Smooth muscle cell (in vitro differentiated cells): ENCODE results near the gene SORBS1. TPM values are rescaled to one million over a fixed set of nuclear protein-coding genes. Genes with fewer than 3 reads are reported as not detected.

Source experiments
- DNase-seq: peaks from one replicate; lab custom pipeline; 2025; ENCODE audit not compliant: unreplicated experiment; lab: John Stamatoyannopoulos, UW
- H2AFZ ChIP-seq: fragments of 200-600 bp; sonication (generic); 2 replicates; pipeline ENCODE4 v1.6.0; 2016; ENCODE audit warnings: antibody characterized with exemption, low read depth, mild to moderate bottlenecking
- H3F3A ChIP-seq: fragments of 200-600 bp; sonication (generic); 2 replicates; pipeline ENCODE4 v1.6.0; 2017; ENCODE audit warnings: antibody characterized with exemption, low read depth
- H3K27ac ChIP-seq: fragments of 200-600 bp; sonication (generic); 2 replicates; pipeline ENCODE4 v1.5.1; 2016; ENCODE audit warnings: low read depth, mild to moderate bottlenecking
- H3K27me3 ChIP-seq: fragments of 200-600 bp; sonication (generic); 2 replicates; pipeline ENCODE4 v1.6.1; 2016; ENCODE audit warnings: low read depth, mild to moderate bottlenecking
- H3K36me3 ChIP-seq: fragments of 200-600 bp; sonication (generic); 2 replicates; pipeline ENCODE4 v1.5.1; 2016; ENCODE audit warnings: low read depth
- H3K4me1 ChIP-seq: fragments of 200-600 bp; sonication (generic); 2 replicates; pipeline ENCODE4 v1.5.1; 2016; ENCODE audit warnings: low read depth
- H3K4me2 ChIP-seq: fragments of 200-600 bp; sonication (generic); 2 replicates; pipeline ENCODE4 v1.6.0; 2016; ENCODE audit warnings: mild to moderate bottlenecking
- H3K4me3 ChIP-seq: fragments of 200-600 bp; sonication (generic); 2 replicates; pipeline ENCODE4 v1.5.1; 2016; ENCODE audit warnings: mild to moderate bottlenecking
- H3K79me2 ChIP-seq: fragments of 200-600 bp; sonication (generic); 2 replicates; pipeline ENCODE4 v1.6.0; 2016; ENCODE audit warnings: low read depth, mild to moderate bottlenecking
- H3K9ac ChIP-seq: fragments of 200-600 bp; sonication (generic); 2 replicates; pipeline ENCODE4 v1.6.0; 2016; ENCODE audit warnings: low read depth
- H3K9me3 ChIP-seq: fragments of 200-600 bp; sonication (generic); replicated peaks from 2 replicates; pipeline ENCODE4 v1.5.1; 2016; ENCODE audit warnings: low read depth
- H4K20me1 ChIP-seq: fragments of 200-600 bp; sonication (generic); 2 replicates; pipeline ENCODE4 v1.6.0; 2016; ENCODE audit warnings: low read depth
- CTCF ChIP-seq: fragments of 200-600 bp; sonication (generic); IDR thresholded peaks from 2 replicates; pipeline ENCODE4 v1.5.1; 2017; ENCODE audit warnings: borderline replicate concordance, mild to moderate bottlenecking, antibody characterized with exemption; ENCODE audit not compliant: insufficient read depth, poor library complexity, severe bottlenecking
- WGBS: methylation state at CpG from one replicate; pipeline ENCODE4 v1.1.7; 2016; ENCODE audit warnings: low lambda C conversion rate; 5-methylcytosine and 5-hydroxymethylcytosine counted together
- polyA plus RNA-seq: library from polyadenylated mRNA; unstranded; fragments of >200 nt; fragmentation: Nextera tagmentation; extraction: Ambion mirVana; gene quantifications from 2 replicates; pipeline ENCODE4 v1.2.1, GENCODE V29; 2016
- total RNA-seq: library from RNA; depleted of rRNA; stranded (reverse); fragments of >200 nt; gene quantifications from 2 replicates; pipeline ENCODE4 v1.2.3, GENCODE V29; 2014

The SORBS1 gene
- total and polyA plus RNA-seq, 2 experiments from 2014 or later: 14.6 to 21.0 TPM

GRCh38 chr10:95562341-95562965 is 1.3 kb upstream of the SORBS1 start:
- Histone ChIP-seq H3K4me2 (no peak overlapping the region), H3K27ac (peak overlapping the region; percentile 42), H3K9me3 (no peaks in the 10 kb centered on the region), H3K9ac (no peak overlapping the region), H3K79me2 (peaks cover 19% of the 10 kb centered on the region), H3K36me3 (no peaks in the 10 kb centered on the region), H3K4me3 (no peak overlapping the region), H3K27me3 (no peaks in the 10 kb centered on the region), H3K4me1 (peaks cover 17% of the 10 kb centered on the region), H3F3A (peaks cover 22% of the 10 kb centered on the region), H2AFZ (peak overlapping the region; percentile 55), H4K20me1 (peaks cover 18% of the 10 kb centered on the region)
- no peak for DNase-seq
- 28% methylated on average over 7 of the region's 7 CpGs for WGBS
- no peak for TF ChIP-seq CTCF

GRCh38 chr10:95561864-95562177 is 650 bp upstream of the SORBS1 start:
- no peak for TF ChIP-seq CTCF
- Histone ChIP-seq H3F3A (peaks cover 22% of the 10 kb centered on the region), H3K27ac (peak overlapping the region; percentile 42), H3K4me3 (peak overlapping the region; percentile 90), H3K9ac (no peak overlapping the region), H3K4me1 (peaks cover 17% of the 10 kb centered on the region), H3K79me2 (peaks cover 26% of the 10 kb centered on the region), H3K9me3 (no peaks in the 10 kb centered on the region), H3K27me3 (no peaks in the 10 kb centered on the region), H2AFZ (peak overlapping the region; percentile 57), H4K20me1 (peaks cover 22% of the 10 kb centered on the region), H3K36me3 (no peaks in the 10 kb centered on the region), H3K4me2 (peak overlapping the region; percentile 86)
- DNase-seq: no peak
- 63% methylated on average over 7 of the region's 7 CpGs for WGBS

GRCh38 chr10:95560278-95561176 is 644 bp downstream of the SORBS1 start:
- H3K9me3 ChIP-seq: no peaks in the 10 kb centered on the region
- peak overlapping the region; percentile 90 for H3K4me3 ChIP-seq
- H3K4me1 ChIP-seq: peaks cover 17% of the 10 kb centered on the region
- H3K4me2 ChIP-seq: peak overlapping the region; percentile 91
- H3K27me3 ChIP-seq: no peaks in the 10 kb centered on the region
- H3F3A ChIP-seq: peaks cover 14% of the 10 kb centered on the region
- H4K20me1 ChIP-seq: peaks cover 22% of the 10 kb centered on the region
- TF ChIP-seq CTCF: no peak
- WGBS: 1% methylated on average over 34 of the region's 48 CpGs
- peak overlapping the region; percentile 78 for H3K9ac ChIP-seq
- H3K36me3 ChIP-seq: no peaks in the 10 kb centered on the region
- H3K27ac ChIP-seq: peak overlapping the region; percentile 49
- peaks cover 33% of the 10 kb centered on the region for H3K79me2 ChIP-seq
- DNase-seq: peak; percentile 23
- peak overlapping the region; percentile 57 for H2AFZ ChIP-seq
